Muscle of arm (tissue), 14 donors: Measurements from ENCODE around the gene SPDYE3. TPM values are rescaled to one million over a fixed set of nuclear protein-coding genes. Genes with fewer than 3 reads are reported as not detected.
"Not testable (repeated sequence)": the region's sequence is repeated elsewhere in the genome, so short reads cannot be mapped to it uniquely, and the experiment has no call there.

Experiments used
- DNase-seq: peaks from one replicate; pipeline ENCODE4 v3.0.0-alpha.2; 2013
- long read RNA-seq, 11 donors: transcript quantifications; one replicate each; lab custom pipeline, GENCODE V29; 2026
- polyA plus RNA-seq, 12 donors: library from polyadenylated mRNA; unstranded; fragments of 120-200 nt; gene quantifications; one replicate each; pipeline ENCODE4 v1.2.1, GENCODE V29; 2013; ENCODE audit not compliant: insufficient read length in 12 of 12

The SPDYE3 gene, protein sequence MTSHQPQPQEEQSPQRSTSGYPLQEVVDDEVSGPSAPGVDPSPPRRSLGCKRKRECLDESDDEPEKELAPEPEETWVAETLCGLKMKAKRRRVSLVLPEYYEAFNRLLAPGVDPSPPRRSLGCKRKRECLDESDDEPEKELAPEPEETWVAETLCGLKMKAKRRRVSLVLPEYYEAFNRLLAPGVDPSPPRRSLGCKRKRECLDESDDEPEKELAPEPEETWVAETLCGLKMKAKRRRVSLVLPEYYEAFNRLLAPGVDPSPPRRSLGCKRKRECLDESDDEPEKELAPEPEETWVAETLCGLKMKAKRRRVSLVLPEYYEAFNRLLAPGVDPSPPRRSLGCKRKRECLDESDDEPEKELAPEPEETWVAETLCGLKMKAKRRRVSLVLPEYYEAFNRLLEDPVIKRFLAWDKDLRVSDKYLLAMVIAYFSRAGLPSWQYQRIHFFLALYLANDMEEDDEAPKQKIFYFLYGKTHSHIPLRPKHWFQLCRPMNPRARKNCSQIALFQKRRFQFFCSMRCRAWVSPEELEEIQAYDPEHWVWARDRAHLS
- polyA plus RNA-seq: 1 to 10 TPM in 10 of 12 donors, not detected in 2; 5.4 to 8.7 (median 6.4) TPM
- long read RNA-seq, donor 1, partial matches to known transcripts: 5 of 5 reads
- long read RNA-seq, donor 1, other reads (novel, unspliced or antisense): 0 of 5 reads
- long read RNA-seq, donor 2, partial matches to known transcripts: 5 of 10 reads
- long read RNA-seq, donor 2, other reads (novel, unspliced or antisense): 5 of 10 reads
- long read RNA-seq, donor 3: 0 reads
- long read RNA-seq, donor 4: 0 reads
- long read RNA-seq, donor 5, partial matches to known transcripts: 7 of 21 reads
- long read RNA-seq, donor 5, other reads (novel, unspliced or antisense): 14 of 21 reads
- long read RNA-seq, donor 6: 0 reads
- long read RNA-seq, donor 7, partial matches to known transcripts: 5 of 5 reads
- long read RNA-seq, donor 7, other reads (novel, unspliced or antisense): 0 of 5 reads
- long read RNA-seq, donor 8, partial matches to known transcripts: 0 of 7 reads
- long read RNA-seq, donor 8, other reads (novel, unspliced or antisense): 7 of 7 reads
- long read RNA-seq, donor 9: 0 reads
- long read RNA-seq, donor 10: 0 reads
- long read RNA-seq, donor 11, partial matches to known transcripts: 5 of 15 reads
- long read RNA-seq, donor 11, other reads (novel, unspliced or antisense): 10 of 15 reads

GRCh38 chr7:100307402-100307801 is at the start of gene SPDYE3:
TSS of gene SPDYE3 (plus strand) at chr7:100307702. CDS start at chr7:100307886, 184 bp downstream.
- DNase-seq: not testable (repeated sequence)

DNA sequence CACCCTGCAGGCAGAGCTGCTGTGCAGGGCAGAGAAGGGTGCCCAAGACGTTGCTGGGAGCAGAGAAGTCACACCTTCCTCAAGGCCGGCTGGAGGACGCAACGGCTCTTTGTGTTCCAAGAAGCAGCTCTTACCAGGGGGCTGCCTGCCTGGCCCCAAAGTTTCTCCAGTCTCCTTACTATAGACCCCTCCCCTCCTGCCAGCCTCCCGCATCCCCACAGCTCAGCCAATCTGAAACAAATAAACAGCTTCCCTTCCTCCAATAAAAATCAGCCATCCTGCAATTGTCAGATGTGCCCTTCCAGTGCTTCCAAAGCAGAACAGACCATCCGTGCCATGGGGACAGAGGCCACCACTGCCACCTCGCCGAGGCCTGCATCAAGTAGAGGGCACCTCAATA is 47.5 kb upstream of the SPDYE3 start:
- not testable (repeated sequence) for DNase-seq

DNA sequence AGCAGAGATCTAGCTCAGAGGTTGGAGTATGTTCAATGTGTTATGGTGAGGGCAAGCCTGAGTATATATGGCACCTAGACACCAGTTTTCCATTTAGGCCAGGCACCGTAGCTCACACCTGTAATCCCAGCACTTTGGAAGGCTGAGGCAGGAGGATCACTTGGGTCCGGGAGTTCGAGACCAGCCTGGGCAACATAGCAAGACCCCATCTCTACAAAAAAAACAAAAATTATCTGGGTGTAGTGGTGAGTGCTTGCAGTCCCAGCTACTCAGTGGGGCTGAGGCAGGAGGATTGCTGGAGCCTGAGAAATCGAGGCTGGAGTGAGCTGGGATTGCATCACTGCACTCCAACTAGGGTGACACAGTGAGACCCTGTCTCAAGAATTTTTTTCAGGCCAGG is 44.6 kb upstream of the SPDYE3 start:
- not testable (repeated sequence) for DNase-seq

DNA sequence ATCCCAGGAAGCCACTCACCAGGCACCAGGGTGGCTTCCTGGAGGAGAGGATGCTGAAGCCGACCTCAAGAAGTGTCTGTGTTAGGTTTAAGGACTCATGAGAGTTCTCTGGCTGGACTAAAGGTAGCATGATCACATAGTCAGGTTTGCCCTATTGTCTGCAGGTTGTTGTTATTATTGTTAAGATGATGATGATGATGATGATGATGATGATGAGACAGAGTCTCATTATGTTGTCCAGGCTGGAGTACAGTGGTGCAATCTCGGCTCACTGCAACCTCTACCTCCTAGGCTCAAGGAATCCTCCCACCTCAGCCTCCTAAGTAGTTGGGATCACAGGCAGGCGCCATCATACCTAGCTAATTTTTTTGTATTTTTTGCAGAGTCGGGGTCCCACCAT is 43.3 kb upstream of the SPDYE3 start:
- not testable (repeated sequence) for DNase-seq

- DNase-seq: not testable (repeated sequence)
Measured at GRCh38 chr7:100264669-100265165, 42.8 kb upstream of the SPDYE3 start.

DNA sequence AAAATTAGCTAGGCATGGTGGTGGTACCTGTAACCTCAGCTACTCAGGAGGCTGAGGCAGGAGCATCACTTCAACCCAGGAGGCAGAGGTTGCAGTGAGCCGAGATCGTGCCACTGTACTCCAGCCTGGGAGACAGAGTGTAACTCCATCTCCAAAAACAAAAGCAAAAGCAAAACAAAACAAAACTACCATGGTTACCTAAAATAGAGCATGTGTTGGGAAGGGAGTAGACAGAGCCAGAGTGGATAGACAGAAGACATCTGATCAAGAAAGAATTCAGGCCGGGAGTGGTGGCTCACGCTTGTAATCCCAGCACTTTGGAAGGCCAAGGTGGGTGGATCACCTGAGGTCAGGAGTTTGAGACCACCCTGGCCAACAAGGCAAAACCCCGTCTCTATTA is 41.7 kb upstream of the SPDYE3 start:
- DNase-seq: not testable (repeated sequence)

GRCh38 chr7:100266576-100267354 is 40.7 kb upstream of the SPDYE3 start:
- DNase-seq: no peak

GRCh38 chr7:100267648-100268047 is 39.9 kb upstream of the SPDYE3 start:
- DNase-seq: no peak

GRCh38 chr7:100268882-100269281 is 38.6 kb upstream of the SPDYE3 start:
- DNase-seq: not testable (repeated sequence)

DNA sequence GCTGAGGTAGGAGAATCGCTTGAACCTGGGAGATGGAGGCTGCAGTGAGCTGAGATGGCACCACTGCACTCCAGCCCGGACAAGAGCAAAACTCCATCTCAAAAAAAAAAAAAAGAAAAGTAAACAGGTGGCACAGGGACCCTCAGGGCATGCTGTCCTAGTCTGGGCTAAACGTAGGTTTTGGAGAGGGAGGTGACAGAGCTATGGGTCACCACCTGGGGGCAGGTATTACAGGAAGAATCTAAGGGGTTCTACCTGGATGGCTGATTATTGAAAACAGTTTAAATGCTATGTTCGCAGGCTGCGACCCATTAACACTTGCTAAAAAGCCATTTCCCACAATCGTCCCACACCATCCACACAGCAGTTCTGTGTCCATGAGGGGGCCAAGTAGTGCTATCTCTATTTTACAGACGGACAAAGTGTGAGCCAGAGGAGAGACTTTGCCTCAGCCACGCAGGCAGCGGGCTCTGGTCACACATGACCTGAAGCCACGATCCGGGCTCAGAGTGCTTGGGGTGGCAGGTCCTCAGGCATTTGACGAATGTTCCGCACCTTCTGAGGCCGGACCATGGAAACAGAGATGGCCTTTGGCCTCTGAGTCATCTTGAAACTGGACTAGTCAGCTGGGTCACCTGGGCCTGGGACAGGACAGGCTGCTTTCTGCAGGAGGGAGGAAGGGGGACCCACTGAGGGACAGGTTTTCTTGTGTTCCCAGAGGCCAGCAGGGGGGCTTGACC is 38.0 kb upstream of the SPDYE3 start:
- DNase-seq: not testable (repeated sequence)

- DNase-seq: not testable (repeated sequence)
Measured at GRCh38 chr7:100270046-100270918, 37.2 kb upstream of the SPDYE3 start.

DNA sequence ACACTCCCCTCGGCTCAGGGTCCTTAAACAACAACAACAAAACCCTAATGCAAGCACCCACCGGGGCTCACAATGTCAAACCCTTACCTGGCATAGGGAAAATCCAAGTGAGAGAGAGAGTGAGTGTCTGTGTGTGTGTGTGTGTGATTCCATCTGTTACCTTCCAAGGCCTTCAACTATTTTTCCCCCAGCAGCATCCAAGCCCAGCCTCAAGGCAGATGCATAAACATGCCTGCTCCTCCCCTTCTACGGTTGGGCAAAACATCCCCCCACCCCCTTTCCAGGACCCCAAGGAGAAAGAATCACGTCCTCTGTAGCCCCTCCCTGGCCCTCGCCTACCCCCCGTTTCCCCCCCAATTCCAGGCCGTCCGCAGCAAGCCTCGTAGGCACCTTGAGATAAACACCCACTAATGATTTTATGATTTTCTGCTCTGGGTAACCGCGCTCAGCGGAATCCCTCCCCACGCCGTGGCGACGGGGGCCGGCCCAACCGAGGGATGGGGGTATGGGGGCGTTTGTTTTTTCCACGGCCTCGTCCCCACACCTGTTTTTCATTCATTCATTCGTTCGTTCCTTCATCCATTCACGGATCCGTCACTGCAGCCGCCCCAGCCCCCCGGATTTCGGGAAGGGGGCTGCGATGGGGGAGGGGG is 36.4 kb upstream of the SPDYE3 start:
- DNase-seq: not testable (repeated sequence)

DNA sequence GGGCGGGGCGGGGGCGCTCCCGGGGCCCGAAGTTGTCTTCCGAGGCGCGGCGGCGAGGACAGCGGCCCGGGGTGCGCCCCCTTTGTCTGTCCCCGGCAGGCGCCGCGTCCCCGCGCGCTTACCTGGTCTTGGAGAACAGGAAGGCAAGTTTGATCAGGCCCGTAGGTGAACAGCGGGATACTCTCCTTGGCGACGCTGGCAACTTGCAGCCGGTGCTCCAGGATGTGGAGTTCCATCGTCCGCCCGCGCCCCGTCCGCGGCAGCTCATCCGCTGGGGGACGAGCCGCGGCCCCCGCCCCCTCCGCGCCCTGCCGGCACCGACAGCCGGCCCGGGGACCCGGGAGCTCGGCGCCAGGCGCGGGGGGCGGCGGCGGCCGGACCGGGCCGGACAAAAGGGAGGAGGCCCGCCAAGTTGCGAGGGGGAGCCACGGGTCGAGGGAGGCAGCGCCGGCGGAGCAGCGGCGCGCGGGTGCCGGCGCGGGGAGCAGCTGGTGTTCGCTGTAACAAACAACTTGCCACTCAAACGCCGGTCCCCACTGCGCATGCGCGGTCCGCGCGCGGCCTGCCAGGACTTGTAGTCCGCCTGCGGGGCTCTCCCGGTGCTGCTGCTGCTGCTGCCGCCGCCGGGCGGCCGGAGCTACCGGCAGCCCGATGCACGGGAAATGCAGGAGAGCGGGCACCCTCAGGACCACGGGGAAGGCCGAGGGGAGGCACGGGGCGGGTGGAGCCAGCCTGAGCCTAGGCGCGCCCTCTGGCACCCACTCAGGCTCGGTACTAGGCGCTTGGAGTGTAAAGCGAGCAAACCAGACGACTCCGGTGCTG is 35.6 kb upstream of the SPDYE3 start:
- DNase-seq: peak; percentile 97

DNA sequence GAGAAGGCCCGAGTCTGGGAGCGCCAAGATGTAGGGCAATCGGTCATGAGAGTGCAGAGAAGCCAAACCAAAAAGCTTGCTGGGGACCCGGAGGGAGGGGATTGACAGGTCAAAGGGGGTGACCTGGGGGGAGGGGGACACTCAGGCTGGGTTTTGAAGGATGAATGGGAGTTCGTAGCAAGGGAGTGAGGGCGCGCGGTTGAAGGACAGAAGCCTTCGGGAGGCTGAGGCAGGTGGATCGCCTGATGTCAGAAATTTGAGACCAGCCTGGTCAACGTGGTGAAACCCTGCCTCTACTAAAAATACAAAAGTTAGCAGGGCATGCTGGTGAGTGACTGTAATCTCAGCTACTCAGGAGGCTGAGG is 35.0 kb upstream of the SPDYE3 start:
- DNase-seq: not testable (repeated sequence)

- no peak for DNase-seq
Measured at GRCh38 chr7:100275120-100275519, 32.4 kb upstream of the SPDYE3 start.

- not testable (repeated sequence) for DNase-seq
Measured at GRCh38 chr7:100276126-100276525, 31.4 kb upstream of the SPDYE3 start.

DNA sequence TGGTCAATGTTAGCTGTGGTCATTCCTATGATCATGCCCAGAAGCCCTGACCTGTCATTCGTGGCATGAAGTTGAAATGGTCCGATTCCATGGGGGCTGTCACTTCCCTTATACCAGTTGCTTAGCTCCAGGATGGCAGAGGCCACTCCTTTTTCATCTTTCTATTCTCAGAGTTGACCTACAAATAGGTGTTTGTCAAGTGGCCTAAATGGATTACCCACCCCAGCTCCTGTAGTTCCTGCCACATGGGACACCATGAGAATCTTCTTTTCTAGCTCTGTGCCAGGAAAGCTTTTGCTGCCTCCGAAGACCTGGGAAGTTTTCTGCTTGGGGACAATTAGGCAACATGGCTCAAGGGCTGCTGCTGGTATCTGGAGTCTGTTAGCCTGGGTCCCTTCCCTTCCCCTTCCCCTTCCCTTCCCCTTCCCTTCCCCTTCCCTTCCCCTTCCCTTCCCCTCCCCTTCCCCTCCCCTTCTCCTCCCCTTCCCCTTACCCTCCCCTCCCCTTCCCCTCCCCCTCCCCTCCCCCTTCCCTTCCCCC is 25.4 kb upstream of the SPDYE3 start:
- not testable (repeated sequence) for DNase-seq
